Breast epithelium (tissue), 4 donors: Measurements from ENCODE around the gene THBS2. TPM values are rescaled to one million over a fixed set of nuclear protein-coding genes. Genes with fewer than 3 reads are reported as not detected.
"Not testable (repeated sequence)": the region's sequence is repeated elsewhere in the genome, so short reads cannot be mapped to it uniquely, and the experiment has no call there.

ENCODE experiments used
- DNase-seq, 2 donors: peaks; one replicate each; pipeline ENCODE4 v3.0.0-alpha.2; 2019; ENCODE audit warnings: low spot score in 2 of 2
- H3K27ac ChIP-seq, 2 donors: fragments of 200-600 bp; sonication (generic) in 1 of 2; one replicate each; pipeline ENCODE4 v1.5.1; 2016 to 2019; ENCODE audit warnings: mild to moderate bottlenecking in 1 of 2
- H3K27me3 ChIP-seq, 2 donors: fragments of 200-600 bp; sonication (generic) in 1 of 2; one replicate each; pipeline versions ENCODE4 v1.5.1 to v1.6.0; 2017 to 2019; ENCODE audit warnings: control low read depth in 1 of 2, mild to moderate bottlenecking in 1 of 2
- H3K36me3 ChIP-seq: fragments of 200-600 bp; one replicate; pipeline ENCODE4 v1.5.1; 2019
- H3K4me1 ChIP-seq, 2 donors: fragments of 200-600 bp; sonication (generic); one replicate each; pipeline ENCODE4 v1.5.1; 2016 to 2019; ENCODE audit warnings: control low read depth in 1 of 2
- H3K4me3 ChIP-seq, 3 donors: fragments of 200-600 bp; sonication (generic); 1 replicate in 2 of 3; 2 replicates in 1 of 3; pipeline ENCODE4 v1.5.1; 2016 to 2019; ENCODE audit warnings: mild to moderate bottlenecking in 3 of 3, moderate library complexity in 2 of 3
- H3K9me3 ChIP-seq, 2 donors: fragments of 200-600 bp; sonication (generic) in 1 of 2; one replicate each; pipeline ENCODE4 v1.5.1; 2016 to 2019; ENCODE audit warnings: control low read depth in 1 of 2
- CTCF ChIP-seq, 3 donors: fragments of 450-650 bp; IDR thresholded peaks; one replicate each; pipeline ENCODE4 v1.5.1; 2016 to 2017; ENCODE audit warnings: antibody characterized with exemption in 3 of 3, mild to moderate bottlenecking in 3 of 3, moderate library complexity in 3 of 3
- POLR2A ChIP-seq: fragments of 450-650 bp; IDR thresholded peaks from one replicate; pipeline ENCODE4 v1.6.1; 2016; ENCODE audit warnings: antibody characterized with exemption, mild to moderate bottlenecking, moderate library complexity
- POLR2AphosphoS5 ChIP-seq, 3 donors: sonication (generic); formaldehyde crosslinking; IDR thresholded peaks; one replicate each; pipeline ENCODE4 v1.6.1; 2017; ENCODE audit warnings: antibody characterized with exemption in 3 of 3
- intact Hi-C: fragments of 100-400 bp; cut with DNase I; formaldehyde crosslinking; loops from one replicate; pipeline ENCODE4 v1.15.1; 2023; ENCODE audit warnings: low total_unique reads
- total RNA-seq, 3 donors: library from RNA; depleted of rRNA; stranded (reverse); fragments of >200 nt; gene quantifications; one replicate each; pipeline ENCODE4 v1.1.0, GENCODE V29; 2016

THBS2 gene
- total RNA-seq, 3 donors from 2014 or later, result 31.9 to 145 (median 73.0) TPM

GRCh38 chr6:169183233-169183632 lies 70.4 kb downstream of the THBS2 start:
- Histone ChIP-seq H3K9me3 (no peaks in the 10 kb centered on the region), H3K4me1 (no peaks in the 10 kb centered on the region), H3K36me3 (no peaks in the 10 kb centered on the region), H3K27ac (peak overlapping the region in 1 of 2 donors; percentile 58), H3K4me3 (no peak overlapping the region), H3K27me3 (no peaks in the 10 kb centered on the region)
- intact Hi-C loops, result no loop called here
- DNase-seq, result no peak
- no peak for TF ChIP-seq POLR2AphosphoS5 (IDR thresholded peaks at IDR 0.05)
- no peak for TF ChIP-seq CTCF (IDR thresholded peaks at IDR 0.05)
- no peak for TF ChIP-seq POLR2A

- H3K27ac ChIP-seq, H3K4me3 ChIP-seq, DNase-seq, intact Hi-C loops, H3K36me3 ChIP-seq, H3K4me1 ChIP-seq, H3K27me3 ChIP-seq, H3K9me3 ChIP-seq: not testable (repeated sequence)
These were observed 73.8 kb downstream of the THBS2 start for GRCh38 chr6:169179831-169180230.

GRCh38 chr6:169177516-169178166 lies 76.0 kb downstream of the THBS2 start:
- Histone ChIP-seq H3K4me3 (no peak overlapping the region), H3K4me1 (no peaks in the 10 kb centered on the region), H3K36me3 (no peaks in the 10 kb centered on the region), H3K27me3 (no peaks in the 10 kb centered on the region), H3K9me3 (no peaks in the 10 kb centered on the region), H3K27ac (no peak overlapping the region)
- TF ChIP-seq CTCF (IDR thresholded peaks at IDR 0.05) (no peak), POLR2A (no peak), POLR2AphosphoS5 (IDR thresholded peaks at IDR 0.05) (no peak)
- intact Hi-C loops, result no loop called here
- no peak for DNase-seq

- H3K27me3 ChIP-seq, result no peaks in the 10 kb centered on the region
- H3K9me3 ChIP-seq, result no peaks in the 10 kb centered on the region
- H3K27ac ChIP-seq, result no peak overlapping the region
- no peak for DNase-seq
- intact Hi-C loops, result no loop called here
- no peaks in the 10 kb centered on the region for H3K4me1 ChIP-seq
- TF ChIP-seq POLR2A (no peak), POLR2AphosphoS5 (IDR thresholded peaks at IDR 0.05) (no peak), CTCF (IDR thresholded peaks at IDR 0.05) (no peak)
- no peak overlapping the region for H3K4me3 ChIP-seq
- H3K36me3 ChIP-seq, result no peaks in the 10 kb centered on the region
These were observed 77.2 kb downstream of the THBS2 start for GRCh38 chr6:169176361-169176991.

GRCh38 chr6:169175360-169175887 lies 78.2 kb downstream of the THBS2 start:
- Histone ChIP-seq H3K4me1 (no peaks in the 10 kb centered on the region), H3K4me3 (peak overlapping the region in 2 of 3 donors; percentile 46 to 56), H3K27ac (no peak overlapping the region), H3K36me3 (no peaks in the 10 kb centered on the region), H3K27me3 (no peaks in the 10 kb centered on the region), H3K9me3 (no peaks in the 10 kb centered on the region)
- intact Hi-C loops, result no loop called here
- TF ChIP-seq POLR2AphosphoS5 (IDR thresholded peaks at IDR 0.05), result no peak
- TF ChIP-seq POLR2A, result no peak
- no peak for TF ChIP-seq CTCF (IDR thresholded peaks at IDR 0.05)
- no peak for DNase-seq
